H1 (cell line): ENCODE results near the gene EPDR1. TPM values are rescaled to one million over a fixed set of nuclear protein-coding genes. Genes with fewer than 3 reads are reported as not detected.

Source experiments
- CTCF ChIA-PET: fragments of 300-600 bp; sonication (Branson Sonifier 250); formaldehyde crosslinking; loops from one replicate; lab custom pipeline; 2021; ENCODE audit not compliant: partially characterized antibody; lab: Charles Lee
- POLR2A ChIA-PET: fragments of 300-600 bp; sonication (Branson Sonifier 250); formaldehyde crosslinking; loops from one replicate; lab custom pipeline; 2021; ENCODE audit warnings: inconsistent platforms; ENCODE audit not compliant: partially characterized antibody; lab: Charles Lee
- DNase-seq, 2 experiments: peaks; one replicate each; pipeline versions ENCODE4 v3.0.0 to v3.0.0-alpha.2; 2010 to 2022; ENCODE audit warnings: low spot score in 2 of 2, low read depth in 1 of 2, mixed read lengths in 1 of 2
- FAIRE-seq: peaks from 2 replicates; lab custom pipeline; 2011; peaks lifted over from hg19 to GRCh38; lab: Jason Lieb, UNC
- H2AFZ ChIP-seq: 2 replicates; pipeline ENCODE4 v1.8.1; 2012; ENCODE audit warnings: low read length, inconsistent platforms
- H2AK5ac ChIP-seq: 2 replicates; pipeline ENCODE4 v1.6.1; 2013; ENCODE audit warnings: low read depth, low read length
- H2BK120ac ChIP-seq: replicated peaks from 2 replicates; pipeline ENCODE3; 2013; ENCODE audit warnings: low read depth, low read length, inconsistent platforms
- H2BK12ac ChIP-seq: 2 replicates; pipeline ENCODE4 v1.6.1; 2013; ENCODE audit warnings: low read depth, low read length
- H2BK15ac ChIP-seq: 2 replicates; pipeline ENCODE4 v1.6.1; 2013; ENCODE audit warnings: low read length
- H2BK20ac ChIP-seq: 2 replicates; pipeline ENCODE4 v1.6.1; 2013; ENCODE audit warnings: low read length
- H2BK5ac ChIP-seq: 2 replicates; pipeline ENCODE4 v1.6.1; 2013; ENCODE audit warnings: low read depth, low read length
- H3K14ac ChIP-seq: 2 replicates; pipeline ENCODE4 v1.6.1; 2013; ENCODE audit warnings: inconsistent platforms; ENCODE audit not compliant: insufficient read length
- H3K18ac ChIP-seq: 2 replicates; pipeline ENCODE4 v1.6.1; 2013; ENCODE audit warnings: low read length; ENCODE audit errors: extremely low read depth
- H3K23ac ChIP-seq: 2 replicates; pipeline ENCODE4 v1.6.1; 2013; ENCODE audit warnings: inconsistent platforms; ENCODE audit not compliant: insufficient read length
- H3K23me2 ChIP-seq: 2 replicates; pipeline ENCODE4 v1.6.1; 2013; ENCODE audit warnings: low read depth, low read length
- H3K27ac ChIP-seq: 2 replicates; pipeline ENCODE4 v1.6.1; 2011; ENCODE audit warnings: low read depth, low read length, inconsistent platforms
- H3K27me3 ChIP-seq, 4 experiments: replicated peaks in 1 of 4; 1 replicate in 1 of 4; 2 replicates in 3 of 4; pipeline versions ENCODE4 v1.6.1 to v1.8.1; 2011 to 2013; ENCODE audit warnings: low read length in 3 of 4, mild to moderate bottlenecking in 3 of 4, inconsistent platforms in 2 of 4, mixed read lengths in 2 of 4, moderate library complexity in 1 of 4; ENCODE audit not compliant: control insufficient read depth in 3 of 4, insufficient read depth in 3 of 4; ENCODE audit errors: extremely low read depth in 1 of 4
- H3K36me3 ChIP-seq, 4 experiments: 2 replicates each; pipeline versions ENCODE4 v1.6.1 to v1.8.1; 2011 to 2013; ENCODE audit warnings: mild to moderate bottlenecking in 4 of 4, low read length in 3 of 4, moderate library complexity in 2 of 4, control low read depth in 1 of 4, inconsistent platforms in 1 of 4; ENCODE audit not compliant: insufficient read depth in 4 of 4, control insufficient read depth in 2 of 4
- H3K4ac ChIP-seq: replicated peaks from 2 replicates; pipeline ENCODE3; 2013; ENCODE audit warnings: low read length, low read depth, mixed read lengths, inconsistent platforms; ENCODE audit not compliant: insufficient read length
- H3K4me1 ChIP-seq, 4 experiments: replicated peaks in 1 of 4; 1 replicate in 1 of 4; 2 replicates in 3 of 4; pipeline versions ENCODE4 v1.6.1 to v1.8.1; 2011 to 2013; ENCODE audit warnings: low read length in 3 of 4, inconsistent platforms in 2 of 4, mixed read lengths in 1 of 4; ENCODE audit not compliant: insufficient read depth in 4 of 4, control insufficient read depth in 3 of 4
- H3K4me2 ChIP-seq, 2 experiments: 2 replicates each; pipeline versions ENCODE4 v1.6.1 to v1.8.1; 2011 to 2013; ENCODE audit warnings: low read depth in 2 of 2, low read length in 2 of 2, control low read depth in 1 of 2, inconsistent platforms in 1 of 2, mild to moderate bottlenecking in 1 of 2; ENCODE audit not compliant: insufficient read depth in 1 of 2
- H3K4me3 ChIP-seq, 4 experiments: fragments of 200-600, 300-600 bp in 1 of 4; sonication (generic), shearing (Covaris generic), sonication (Bioruptor Twin) in 1 of 4; 2 replicates each; pipeline versions ENCODE4 v1.5.1 to v1.8.1; 2011 to 2016; ENCODE audit warnings: low read length in 4 of 4, low read depth in 3 of 4, control low read depth in 2 of 4, inconsistent platforms in 2 of 4, mild to moderate bottlenecking in 2 of 4, mixed read lengths in 1 of 4, moderate library complexity in 1 of 4; ENCODE audit not compliant: insufficient read depth in 2 of 4; ENCODE audit errors: extremely low read depth in 1 of 4
- H3K56ac ChIP-seq: replicated peaks from 2 replicates; pipeline ENCODE3; 2013; ENCODE audit warnings: low read depth, mild to moderate bottlenecking, mixed read lengths, low read length, inconsistent platforms; ENCODE audit not compliant: insufficient read length
- H3K79me1 ChIP-seq: 2 replicates; pipeline ENCODE4 v1.6.1; 2013; ENCODE audit warnings: low read depth, low read length, control low read depth
- H3K79me2 ChIP-seq, 2 experiments: 2 replicates each; pipeline versions ENCODE4 v1.6.1 to v1.8.1; 2012 to 2013; ENCODE audit warnings: low read length in 2 of 2, mild to moderate bottlenecking in 2 of 2, inconsistent platforms in 1 of 2; ENCODE audit not compliant: insufficient read depth in 2 of 2, control insufficient read depth in 1 of 2
- H3K9ac ChIP-seq, 4 experiments: replicated peaks in 1 of 4; 1 replicate in 1 of 4; 2 replicates in 3 of 4; pipeline versions ENCODE4 v1.6.1 to v1.8.1; 2011 to 2013; ENCODE audit warnings: low read depth in 3 of 4, low read length in 3 of 4, control low read depth in 2 of 4, mild to moderate bottlenecking in 2 of 4, moderate library complexity in 2 of 4, inconsistent platforms in 1 of 4; ENCODE audit errors: extremely low read depth in 1 of 4
- H3K9me3 ChIP-seq, 2 experiments: 2 replicates each; pipeline versions ENCODE4 v1.6.1 to v1.8.1; 2012 to 2013; ENCODE audit warnings: mild to moderate bottlenecking in 2 of 2, moderate library complexity in 2 of 2, control low read depth in 1 of 2, inconsistent platforms in 1 of 2, low read depth in 1 of 2, low read length in 1 of 2, mixed read lengths in 1 of 2; ENCODE audit not compliant: insufficient read depth in 2 of 2
- H4K20me1 ChIP-seq, 2 experiments: replicated peaks in 1 of 2; 2 replicates each; pipeline versions ENCODE3 to v1.8.1; 2011 to 2013; ENCODE audit warnings: inconsistent platforms in 2 of 2, low read length in 2 of 2, mild to moderate bottlenecking in 1 of 2; ENCODE audit not compliant: insufficient read depth in 2 of 2, control insufficient read depth in 1 of 2
- H4K5ac ChIP-seq: 2 replicates; pipeline ENCODE4 v1.6.1; 2013; ENCODE audit warnings: low read length, low read depth, mixed read lengths, inconsistent platforms; ENCODE audit not compliant: insufficient read length
- H4K8ac ChIP-seq: 2 replicates; pipeline ENCODE4 v1.8.0; 2013; ENCODE audit warnings: mild to moderate bottlenecking, moderate library complexity, low read length, inconsistent platforms; ENCODE audit not compliant: insufficient read depth; ENCODE audit errors: extremely low read depth
- H4K91ac ChIP-seq: replicated peaks from 2 replicates; pipeline ENCODE3; 2013; ENCODE audit warnings: low read length, mixed read lengths, inconsistent platforms; ENCODE audit not compliant: insufficient read length
- CEBPB ChIP-seq: IDR thresholded peaks from 2 replicates; pipeline ENCODE4 v1.6.1; 2012; ENCODE audit warnings: low read depth, low read length
- KDM1A ChIP-seq: fragments of 200-600, 300-600 bp; sonication (generic); IDR thresholded peaks from 2 replicates; pipeline ENCODE4 v1.7.1; 2016; ENCODE audit warnings: mild to moderate bottlenecking, low read length, borderline replicate concordance
- RAD21 ChIP-seq, 2 experiments: IDR thresholded peaks in 1 of 2; conservative IDR thresholded peaks in 1 of 2; 2 replicates each; pipeline ENCODE4 v1.6.1; 2011; ENCODE audit warnings: low read depth in 2 of 2, low read length in 2 of 2, improper control_type of control experiment in 1 of 2, inconsistent platforms in 1 of 2, mild to moderate bottlenecking in 1 of 2, moderate library complexity in 1 of 2
- RXRA ChIP-seq: IDR thresholded peaks from 2 replicates; pipeline ENCODE4 v1.6.1; 2011; ENCODE audit warnings: low read depth, mild to moderate bottlenecking, low read length, moderate library complexity; ENCODE audit not compliant: insufficient read depth
- SP1 ChIP-seq: IDR thresholded peaks from 2 replicates; pipeline ENCODE4 v1.6.1; 2011; ENCODE audit warnings: low read depth, low read length
- SP4 ChIP-seq: IDR thresholded peaks from 2 replicates; pipeline ENCODE4 v1.6.1; 2012; ENCODE audit warnings: low read length, inconsistent platforms
- SRF ChIP-seq: IDR thresholded peaks from 2 replicates; pipeline ENCODE4 v1.6.1; 2011; ENCODE audit warnings: mild to moderate bottlenecking, low read depth, low read length, moderate library complexity
- WGBS, 2 experiments: shearing (Covaris generic) in 1 of 2; methylation state at CpG; one replicate each; pipeline versions ENCODE4 v1.1.6 to v1.1.7; 2013 to 2015; ENCODE audit warnings: low lambda C conversion rate in 2 of 2, mixed read lengths in 2 of 2, inconsistent platforms in 1 of 2, low coverage in 1 of 2, missing lambda C conversion rate in 1 of 2; ENCODE audit not compliant: insufficient replicate concordance in 2 of 2, insufficient coverage in 1 of 2, insufficient read length in 1 of 2; ENCODE audit errors: extremely low coverage in 1 of 2, missing lambda C conversion rate in 1 of 2; 5-methylcytosine and 5-hydroxymethylcytosine counted together
- polyA plus RNA-seq, 7 experiments: library from polyadenylated mRNA; depleted of rRNA in 3 of 7; stranded (reverse) in 5 of 7; unstranded in 2 of 7; fragments of >200 nt in 5 of 7; fragments of 200-250 nt in 2 of 7; gene quantifications; 1 replicate in 5 of 7; 2 replicates in 1 of 7; 4 replicates in 1 of 7; pipeline versions ENCODE4 v1.2.1 to v1.2.3, GENCODE V29; 2011 to 2013; ENCODE audit warnings: missing spikeins in 2 of 7, mixed read lengths in 2 of 7
- total RNA-seq: library from RNA; stranded (reverse); fragmentation: NEBNext Ultra II Directional; extraction: Animal tissue kit (Norgen Biotek cat#: 25700); gene quantifications from 2 replicates; pipeline ENCODE4 v1.2.1, GENCODE V29; 2021
- TF ChIP-seq, protein P1 (sequence below), 3 experiments: IDR thresholded peaks; 1 replicate in 2 of 3; 2 replicates in 1 of 3; pipeline versions ENCODE4 v1.5.1 to v1.6.1; 2011; ENCODE audit warnings: low read length in 3 of 3, mild to moderate bottlenecking in 3 of 3, inconsistent platforms in 2 of 3, low read depth in 1 of 3, moderate library complexity in 1 of 3; ENCODE audit not compliant: insufficient read depth in 1 of 3; ENCODE audit errors: control extremely low read depth in 1 of 3

Gene EPDR1
- total and polyA plus RNA-seq, 2 of the 8 experiments (the other 6 are each of a cell fraction or from before 2014, with no cell fraction given) = 6.4 to 8.2 TPM

DNA sequence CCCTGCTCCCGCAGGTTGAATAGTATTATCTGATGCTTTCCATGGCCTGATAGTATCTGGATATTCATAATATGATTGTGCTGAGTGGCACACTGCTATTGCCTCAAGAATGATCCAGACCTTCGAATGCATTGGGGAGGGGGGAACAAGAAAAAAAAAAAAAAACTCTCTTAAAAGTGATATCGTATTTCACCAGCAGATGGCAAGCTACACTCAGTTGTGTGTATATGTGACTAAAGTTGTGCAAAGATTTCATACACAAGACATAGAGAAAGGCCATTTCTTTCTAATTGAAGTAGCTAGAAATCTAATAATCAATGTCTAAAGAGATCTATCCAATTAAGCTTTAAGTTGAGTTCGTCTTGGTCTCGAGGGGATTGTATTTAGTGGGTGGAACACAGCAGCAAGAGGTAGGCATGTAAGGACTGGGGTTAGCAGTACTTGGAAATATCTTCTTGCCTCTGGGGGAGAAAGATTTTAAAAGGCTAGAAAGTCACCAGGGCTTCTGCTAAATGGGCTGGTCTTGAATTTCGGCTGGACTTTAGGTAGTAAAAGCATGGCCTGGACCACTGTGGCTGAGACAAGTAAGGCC is 19.1 kb upstream of the EPDR1 start:
- no peak overlapping the region for H2AFZ ChIP-seq
- no peaks in the 10 kb centered on the region for H3K79me1 ChIP-seq
- no peak for DNase-seq
- no peak overlapping the region for H3K4me3 ChIP-seq
- H3K4me2 ChIP-seq = no peak overlapping the region
- POLR2A ChIA-PET = no interaction called here
- no peak overlapping the region for H2BK20ac ChIP-seq
- no peaks in the 10 kb centered on the region for H3K4me1 ChIP-seq
- H3K27ac ChIP-seq = no peak overlapping the region
- no peak overlapping the region for H3K4ac ChIP-seq
- H4K91ac ChIP-seq = no peak overlapping the region
- H3K9ac ChIP-seq = no peak overlapping the region
- H4K8ac ChIP-seq = no peak overlapping the region
- H3K9me3 ChIP-seq = no peaks in the 10 kb centered on the region
- H3K18ac ChIP-seq = no peak overlapping the region
- 0 out of 2 replicates have a peak overlapping the region, but pooled peaks have one; percentile 3 for H2BK12ac ChIP-seq
- no peak overlapping the region for H3K23ac ChIP-seq
- CTCF ChIA-PET = interaction anchor here (0.6 to 4.4 kb wide), 48 partner anchors 8 to 719 kb away, joined by 3 to 34 read pairs (median 4); partner anchors contain the start of genes EPDR1 and SFRP4
- peak; percentile 81 for FAIRE-seq
- no peaks in the 10 kb centered on the region for H3K36me3 ChIP-seq
- no peaks in the 10 kb centered on the region for H3K79me2 ChIP-seq
- no peak overlapping the region for H3K14ac ChIP-seq
- no peak overlapping the region for H2BK120ac ChIP-seq
- no peak overlapping the region for H2AK5ac ChIP-seq
- H3K23me2 ChIP-seq = no peaks in the 10 kb centered on the region
- no peak overlapping the region for H3K56ac ChIP-seq
- TF ChIP-seq SP4 (no peak), CEBPB (0 out of 2 replicates have a peak, but pooled peaks have one; percentile 13), RAD21 (IDR thresholded peaks at IDR 0.05 in 1 of 2, conservative IDR thresholded peaks at IDR 0.05 in 1 of 2; ENCODE audit: low read depth in 2 of 2, low read length in 2 of 2) (peak; percentile 74 to 76), SP1 (no peak), KDM1A (no peak), RXRA (no peak), SRF (no peak)
- TF ChIP-seq, protein P1, sequence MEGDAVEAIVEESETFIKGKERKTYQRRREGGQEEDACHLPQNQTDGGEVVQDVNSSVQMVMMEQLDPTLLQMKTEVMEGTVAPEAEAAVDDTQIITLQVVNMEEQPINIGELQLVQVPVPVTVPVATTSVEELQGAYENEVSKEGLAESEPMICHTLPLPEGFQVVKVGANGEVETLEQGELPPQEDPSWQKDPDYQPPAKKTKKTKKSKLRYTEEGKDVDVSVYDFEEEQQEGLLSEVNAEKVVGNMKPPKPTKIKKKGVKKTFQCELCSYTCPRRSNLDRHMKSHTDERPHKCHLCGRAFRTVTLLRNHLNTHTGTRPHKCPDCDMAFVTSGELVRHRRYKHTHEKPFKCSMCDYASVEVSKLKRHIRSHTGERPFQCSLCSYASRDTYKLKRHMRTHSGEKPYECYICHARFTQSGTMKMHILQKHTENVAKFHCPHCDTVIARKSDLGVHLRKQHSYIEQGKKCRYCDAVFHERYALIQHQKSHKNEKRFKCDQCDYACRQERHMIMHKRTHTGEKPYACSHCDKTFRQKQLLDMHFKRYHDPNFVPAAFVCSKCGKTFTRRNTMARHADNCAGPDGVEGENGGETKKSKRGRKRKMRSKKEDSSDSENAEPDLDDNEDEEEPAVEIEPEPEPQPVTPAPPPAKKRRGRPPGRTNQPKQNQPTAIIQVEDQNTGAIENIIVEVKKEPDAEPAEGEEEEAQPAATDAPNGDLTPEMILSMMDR (IDR thresholded peaks at IDR 0.05; ENCODE audit: control extremely low read depth in 1 of 3, insufficient read depth in 1 of 3, low read depth in 1 of 3, low read length in 3 of 3) = peak in 2 of 3 experiments; percentile 44 to 55; a peak in 2 of 4 replicates
- TF ChIP-seq, all 59 proteins: peak for 3
- Histone ChIP-seq H2BK5ac (no peak overlapping the region), H2BK15ac (no peak overlapping the region), H3K27me3 (no peaks in the 10 kb centered on the region), H4K20me1 (no peaks in the 10 kb centered on the region), H4K5ac (no peak overlapping the region)
- 32% methylated on average over 6 of the region's 6 CpGs; no CpG with 5 or more reads in 1 of the 2 experiments for WGBS, 2 experiments
